HEK293T (cell line): ENCODE data around the gene RAPGEF4.

Experiments used
- CTCF ChIA-PET: fragments of 350-600 bp; formaldehyde crosslinking; extraction: SDS; loops from one replicate; lab custom pipeline; 2021; ENCODE audit warnings: antibody characterized with exemption, inconsistent platforms; lab: Yijun Ruan, JAX
- POLR2A ChIA-PET: fragments of 350-600 bp; formaldehyde crosslinking; extraction: SDS; loops from one replicate; lab custom pipeline; 2020; ENCODE audit warnings: antibody characterized with exemption, inconsistent platforms; lab: Yijun Ruan, JAX
- DNase-seq: peaks from one replicate; pipeline ENCODE4 v3.0.0; 2012; ENCODE audit warnings: mixed read lengths; ENCODE audit errors: extremely low spot score
- ARNT ChIP-seq: fragments of 450-650 bp; IDR thresholded peaks from 2 replicates; pipeline ENCODE4 v1.6.1; 2017; ENCODE audit warnings: mild to moderate bottlenecking
- BHLHE40 ChIP-seq: fragments of 450-650 bp; IDR thresholded peaks from 2 replicates; pipeline ENCODE4 v1.6.1; 2016; ENCODE audit warnings: mild to moderate bottlenecking, moderate library complexity, borderline replicate concordance
- CTBP1 ChIP-seq: fragments of 450-650 bp; IDR thresholded peaks from 2 replicates; pipeline ENCODE4 v1.6.1; 2016; ENCODE audit warnings: borderline replicate concordance
- ELF4 ChIP-seq: fragments of 450-650 bp; IDR thresholded peaks from 2 replicates; pipeline ENCODE4 v1.6.1; 2017; ENCODE audit warnings: antibody characterized with exemption
- FOXA1 ChIP-seq: fragments of 450-650 bp; IDR thresholded peaks from 2 replicates; pipeline ENCODE4 v1.6.1; 2016; ENCODE audit warnings: mild to moderate bottlenecking
- FOXK2 ChIP-seq: fragments of 450-650 bp; IDR thresholded peaks from 2 replicates; pipeline ENCODE4 v1.6.1; 2016; ENCODE audit warnings: mild to moderate bottlenecking
- FOXM1 ChIP-seq: fragments of 450-650 bp; IDR thresholded peaks from 2 replicates; pipeline ENCODE4 v1.6.1; 2017; ENCODE audit warnings: mild to moderate bottlenecking, borderline replicate concordance
- HDGF ChIP-seq: fragments of 450-650 bp; IDR thresholded peaks from 2 replicates; pipeline ENCODE4 v1.6.1; 2017; ENCODE audit warnings: antibody characterized with exemption, borderline replicate concordance
- L3MBTL2 ChIP-seq: fragments of 450-650 bp; conservative IDR thresholded peaks from 2 replicates; pipeline ENCODE4 v1.6.1; 2016; ENCODE audit warnings: mild to moderate bottlenecking
- LEF1 ChIP-seq: fragments of 450-650 bp; IDR thresholded peaks from 2 replicates; pipeline ENCODE4 v1.6.1; 2017; ENCODE audit warnings: mild to moderate bottlenecking, borderline replicate concordance
- NFRKB ChIP-seq: fragments of 450-650 bp; IDR thresholded peaks from 2 replicates; pipeline ENCODE4 v1.6.1; 2016; ENCODE audit warnings: mild to moderate bottlenecking, moderate library complexity
- SP1 ChIP-seq: fragments of 450-650 bp; IDR thresholded peaks from 2 replicates; pipeline ENCODE4 v1.6.1; 2017
- SUZ12 ChIP-seq: fragments of 450-650 bp; IDR thresholded peaks from 2 replicates; pipeline ENCODE4 v1.6.1; 2016; ENCODE audit warnings: mild to moderate bottlenecking
- TARDBP ChIP-seq: fragments of 450-650 bp; IDR thresholded peaks from 2 replicates; pipeline ENCODE4 v1.6.1; 2016
- ZNF384 ChIP-seq: fragments of 450-650 bp; IDR thresholded peaks from 2 replicates; pipeline ENCODE4 v1.6.1; 2016
- TF ChIP-seq, protein P1 (sequence below): fragments of 450-650 bp; IDR thresholded peaks from 2 replicates; pipeline ENCODE4 v1.6.1; 2016

Gene RAPGEF4

DNA sequence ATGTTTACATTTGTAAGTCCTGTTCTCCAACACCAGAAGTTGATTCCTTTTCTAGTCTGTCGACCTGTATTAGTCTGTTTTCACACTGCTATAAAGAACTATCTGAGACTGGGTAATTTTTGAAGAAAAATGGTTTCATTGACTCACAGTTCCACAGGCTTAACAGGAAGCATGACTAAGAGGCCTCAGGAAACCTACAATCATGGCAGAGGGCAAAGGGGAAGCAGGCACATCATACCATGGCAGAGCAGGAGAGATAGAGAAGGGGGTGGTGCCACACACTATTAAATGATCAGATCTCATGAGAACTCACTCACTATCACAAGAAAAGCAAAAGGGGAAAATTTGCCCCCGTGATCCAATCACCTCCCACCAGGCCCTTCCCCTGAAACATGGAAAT is 227.2 kb downstream of the RAPGEF4 start:
- DNase-seq, result no peak
- TF ChIP-seq CTBP1, result no peak
- no peak for TF ChIP-seq TARDBP
- no peak for TF ChIP-seq SUZ12
- no peak for TF ChIP-seq BHLHE40
- no peak for TF ChIP-seq FOXK2
- TF ChIP-seq NFRKB, result no peak
- TF ChIP-seq, protein P1, sequence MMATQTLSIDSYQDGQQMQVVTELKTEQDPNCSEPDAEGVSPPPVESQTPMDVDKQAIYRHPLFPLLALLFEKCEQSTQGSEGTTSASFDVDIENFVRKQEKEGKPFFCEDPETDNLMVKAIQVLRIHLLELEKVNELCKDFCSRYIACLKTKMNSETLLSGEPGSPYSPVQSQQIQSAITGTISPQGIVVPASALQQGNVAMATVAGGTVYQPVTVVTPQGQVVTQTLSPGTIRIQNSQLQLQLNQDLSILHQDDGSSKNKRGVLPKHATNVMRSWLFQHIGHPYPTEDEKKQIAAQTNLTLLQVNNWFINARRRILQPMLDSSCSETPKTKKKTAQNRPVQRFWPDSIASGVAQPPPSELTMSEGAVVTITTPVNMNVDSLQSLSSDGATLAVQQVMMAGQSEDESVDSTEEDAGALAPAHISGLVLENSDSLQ, result no peak
- no peak for TF ChIP-seq ARNT
- no peak for TF ChIP-seq FOXM1
- no peak for TF ChIP-seq L3MBTL2
- TF ChIP-seq SP1, result no peak
- TF ChIP-seq HDGF, result no peak
- TF ChIP-seq ELF4, result no peak
- no peak for TF ChIP-seq FOXA1
- TF ChIP-seq ZNF384, result no peak
- TF ChIP-seq LEF1, result no peak
- ChIA-PET CTCF (no interaction called here), POLR2A (no interaction called here)

DNA sequence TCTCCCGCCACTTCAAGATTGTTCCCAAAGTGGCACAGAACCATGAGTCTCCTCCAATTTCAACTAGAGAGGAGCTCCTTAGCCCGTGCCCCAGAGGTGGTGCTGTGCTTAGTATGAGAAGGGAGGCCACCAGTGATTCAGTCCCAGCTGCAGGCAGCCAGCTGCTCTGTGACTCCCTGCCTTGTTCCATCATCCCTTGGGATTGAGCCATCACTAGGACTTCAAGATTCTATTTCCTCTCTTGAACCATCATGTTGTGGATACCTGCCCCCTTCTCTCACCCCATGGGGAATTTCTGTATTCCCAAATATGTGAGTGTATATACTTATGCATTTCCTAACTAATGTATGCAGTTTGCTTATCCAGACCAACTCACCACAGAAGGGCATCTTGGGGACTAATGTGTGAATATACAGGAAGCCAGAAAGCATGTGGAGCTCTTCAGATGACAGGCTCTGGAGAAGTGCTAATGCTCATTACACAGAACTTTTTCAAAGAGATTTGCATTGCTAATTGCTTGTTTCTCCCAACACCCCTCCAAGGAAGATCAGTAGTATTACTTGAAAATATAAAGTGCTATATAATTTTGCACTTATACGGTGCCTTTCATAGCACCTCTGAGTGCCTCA is 229.0 kb downstream of the RAPGEF4 start:
- CTCF ChIA-PET, result interaction anchor here (0.7 kb wide), 1 partner anchor 10 kb away, joined by 4 read pairs; no protein-coding TSS in a partner anchor
- no peak for DNase-seq
- TF ChIP-seq FOXK2 (no peak), TARDBP (no peak), ARNT (no peak), HDGF (no peak), ZNF384 (no peak), L3MBTL2 (no peak), SP1 (no peak), FOXM1 (no peak), ELF4 (no peak), BHLHE40 (no peak), CTBP1 (no peak)
- POLR2A ChIA-PET, result no interaction called here

DNA sequence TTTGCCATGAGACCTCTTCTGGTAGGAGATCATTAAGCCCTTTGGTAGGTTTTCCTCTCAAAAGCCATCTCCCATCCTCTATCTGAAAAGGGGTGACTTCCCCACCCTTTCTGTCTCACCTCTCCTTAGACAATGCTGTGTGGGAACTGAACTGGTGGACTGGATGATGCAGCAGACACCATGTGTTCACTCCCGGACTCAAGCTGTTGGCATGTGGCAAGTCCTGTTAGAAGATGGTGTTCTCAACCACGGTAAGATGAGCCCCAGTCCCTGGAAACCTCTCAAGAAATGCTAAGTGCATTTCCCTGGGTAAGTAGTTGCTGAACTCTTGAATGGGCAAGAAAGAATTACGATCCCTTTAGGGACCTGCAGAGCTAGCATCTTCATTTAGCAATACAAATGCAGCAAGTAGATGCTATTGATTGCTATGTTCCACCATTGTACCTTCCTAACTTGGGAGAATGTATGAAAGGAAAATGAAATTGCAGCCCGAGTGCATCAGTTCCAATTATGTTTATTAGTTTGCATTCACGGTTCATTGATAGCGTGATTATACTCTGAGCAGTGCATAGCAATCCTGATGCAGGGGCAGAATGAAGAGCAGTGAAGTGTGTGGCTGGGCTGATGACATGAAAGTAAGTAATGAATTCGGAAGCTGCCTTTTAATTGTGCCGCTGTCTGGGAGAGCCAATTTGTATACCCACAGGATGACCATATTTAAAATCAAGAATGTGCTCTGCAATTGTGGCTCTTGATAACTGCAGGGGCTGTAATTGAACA is 230.0 kb downstream of the RAPGEF4 start:
- ChIA-PET POLR2A (no interaction called here), CTCF (no interaction called here)
- TF ChIP-seq SUZ12 (no peak), CTBP1 (no peak), NFRKB (no peak), ELF4 (no peak), TARDBP (no peak), HDGF (no peak), ARNT (no peak), SP1 (no peak), FOXK2 (no peak), BHLHE40 (no peak), LEF1 (no peak), ZNF384 (no peak), FOXA1 (no peak), L3MBTL2 (no peak), FOXM1 (no peak)
- TF ChIP-seq, protein P1, result no peak
- no peak for DNase-seq

DNA sequence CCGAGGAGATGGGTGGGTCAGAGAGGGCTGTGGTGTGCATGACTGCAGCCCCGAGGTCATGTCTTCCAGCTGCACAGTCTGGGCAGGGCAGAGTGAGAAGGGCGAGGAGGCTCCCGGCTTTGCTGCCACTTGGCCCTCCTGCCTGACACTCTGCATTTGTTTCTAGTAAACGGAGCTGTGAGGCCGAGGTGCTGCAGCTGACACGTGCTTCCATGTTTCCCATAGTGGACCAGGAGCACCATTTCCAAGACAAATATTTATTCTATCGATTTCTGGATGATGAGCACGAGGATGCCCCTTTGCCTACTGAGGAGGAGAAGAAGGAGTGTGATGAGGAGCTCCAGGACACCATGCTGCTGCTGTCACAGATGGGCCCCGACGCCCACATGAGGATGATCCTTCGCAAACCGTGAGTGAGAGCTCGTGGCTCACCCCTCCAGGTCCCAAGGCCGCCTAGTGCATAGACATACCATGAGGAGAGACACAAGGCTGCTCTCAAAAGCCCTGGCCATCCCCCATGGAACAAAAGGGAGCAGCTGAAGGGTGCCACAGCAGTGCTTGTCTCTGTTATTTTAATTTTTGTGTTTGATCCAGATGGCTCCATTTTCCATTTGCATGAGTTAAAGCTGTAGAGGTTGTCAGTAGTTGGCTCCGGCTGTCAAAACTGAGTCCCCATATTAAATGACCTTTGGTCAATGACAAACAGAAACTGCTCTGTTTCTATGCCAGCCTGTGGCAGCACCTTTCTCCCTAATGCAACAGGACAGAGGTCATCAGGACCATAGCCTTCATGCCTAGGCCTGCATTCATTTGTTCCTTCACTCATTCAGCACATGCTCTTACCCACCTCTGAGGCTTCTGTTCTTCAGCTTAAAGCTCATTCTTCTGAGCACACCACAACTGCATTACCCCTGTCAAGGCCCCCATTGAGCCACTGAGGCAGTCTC is 231.7 kb downstream of the RAPGEF4 start:
- no peak for DNase-seq
- ChIA-PET CTCF (no interaction called here), POLR2A (no interaction called here)
- TF ChIP-seq SUZ12 (no peak), TARDBP (no peak), FOXA1 (no peak), FOXK2 (no peak), ELF4 (no peak), HDGF (no peak), FOXM1 (no peak), NFRKB (no peak)
- TF ChIP-seq, protein P1, result no peak

DNA sequence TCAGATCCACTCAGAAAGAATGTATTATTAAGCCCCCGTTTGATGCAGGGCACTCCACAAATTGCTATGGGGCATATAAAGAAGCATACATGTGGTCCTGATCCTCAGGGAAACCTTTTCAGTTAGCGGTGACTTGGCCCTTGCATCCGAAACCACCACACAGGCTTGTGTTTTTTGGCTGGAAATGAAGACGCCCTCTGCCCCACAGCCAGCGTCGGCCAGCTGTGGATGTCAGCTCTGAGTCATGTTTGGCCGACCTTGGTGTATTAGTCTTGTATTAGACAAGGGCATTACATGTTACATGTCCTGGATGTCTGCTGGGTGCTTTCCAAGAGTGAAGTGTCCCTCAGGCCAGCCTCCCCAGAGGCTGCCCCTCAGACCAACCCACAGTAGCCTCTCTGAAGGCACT is 232.4 kb downstream of the RAPGEF4 start:
- ChIA-PET CTCF (no interaction called here), POLR2A (no interaction called here)
- TF ChIP-seq ZNF384 (no peak), NFRKB (no peak)
- DNase-seq, result no peak
